GM23248 (cell line): Measurements from ENCODE around the gene TRIM38. TPM values are rescaled to one million over a fixed set of nuclear protein-coding genes. Genes with fewer than 3 reads are reported as not detected.
"Not testable (repeated sequence)": the region's sequence is repeated elsewhere in the genome, so short reads cannot be mapped to it uniquely, and the experiment has no call there.

ENCODE experiments used
- DNase-seq: peaks from one replicate; pipeline ENCODE4 v3.0.0-alpha.2; 2015
- H2AFZ ChIP-seq: fragments of 200-600 bp; sonication (generic); 2 replicates; pipeline ENCODE4 v1.6.1; 2016; ENCODE audit warnings: antibody characterized with exemption
- H3F3A ChIP-seq: fragments of 200-600 bp; sonication (generic); 2 replicates; pipeline ENCODE4 v1.6.1; 2016; ENCODE audit warnings: mild to moderate bottlenecking, antibody characterized with exemption, mixed run types; ENCODE audit not compliant: insufficient read depth
- H3K27ac ChIP-seq: fragments of 200-600 bp; sonication (generic); 2 replicates; pipeline ENCODE4 v1.5.1; 2016; ENCODE audit warnings: mild to moderate bottlenecking
- H3K27me3 ChIP-seq: fragments of 200-600 bp; sonication (generic); replicated peaks from 2 replicates; pipeline ENCODE4 v1.6.1; 2016; ENCODE audit warnings: mild to moderate bottlenecking; ENCODE audit not compliant: insufficient read depth
- H3K36me3 ChIP-seq: fragments of 200-600 bp; sonication (generic); 2 replicates; pipeline ENCODE4 v1.6.1; 2016; ENCODE audit warnings: low read depth, mild to moderate bottlenecking
- H3K4me1 ChIP-seq: fragments of 200-600 bp; sonication (generic); 2 replicates; pipeline ENCODE4 v1.6.1; 2016; ENCODE audit warnings: mild to moderate bottlenecking; ENCODE audit not compliant: insufficient read depth
- H3K4me2 ChIP-seq: fragments of 200-600 bp; sonication (generic); one replicate; pipeline ENCODE4 v1.6.1; 2016; ENCODE audit warnings: mild to moderate bottlenecking; ENCODE audit not compliant: unreplicated experiment
- H3K4me3 ChIP-seq: fragments of 200-600 bp; sonication (generic); 2 replicates; pipeline ENCODE4 v1.5.1; 2016; ENCODE audit warnings: mild to moderate bottlenecking
- H3K79me2 ChIP-seq: fragments of 200-600 bp; sonication (generic); 2 replicates; pipeline ENCODE4 v1.6.1; 2016; ENCODE audit warnings: mild to moderate bottlenecking; ENCODE audit not compliant: insufficient read depth
- H3K9ac ChIP-seq: fragments of 200-600 bp; sonication (generic); 2 replicates; pipeline ENCODE4 v1.6.1; 2016; ENCODE audit warnings: mild to moderate bottlenecking
- H3K9me2 ChIP-seq: fragments of 200-600 bp; sonication (generic); 2 replicates; pipeline ENCODE4 v1.6.1; 2016; ENCODE audit warnings: mixed run types, mild to moderate bottlenecking, moderate library complexity; ENCODE audit not compliant: insufficient read depth
- H3K9me3 ChIP-seq: fragments of 200-600 bp; sonication (generic); one replicate; pipeline ENCODE4 v1.6.1; 2017; ENCODE audit warnings: low read depth
- H4K20me1 ChIP-seq: fragments of 200-600 bp; sonication (generic); 2 replicates; pipeline ENCODE4 v1.6.0; 2016; ENCODE audit not compliant: insufficient read depth
- EZH2 ChIP-seq: fragments of 200-600 bp; sonication (generic); IDR thresholded peaks from 2 replicates; pipeline ENCODE4 v1.6.1; 2018; ENCODE audit warnings: antibody characterized with exemption, mild to moderate bottlenecking; ENCODE audit not compliant: insufficient read depth, poor library complexity, severe bottlenecking
- EZH2phosphoT487 ChIP-seq: fragments of 200-600 bp; sonication (generic); IDR thresholded peaks from 2 replicates; pipeline ENCODE4 v1.6.1; 2018; ENCODE audit warnings: antibody characterized with exemption, moderate library complexity, mild to moderate bottlenecking, low read depth; ENCODE audit not compliant: insufficient read depth
- WGBS, 2 experiments: methylation state at CpG; one replicate each; pipeline ENCODE4 v1.1.6; 2015 to 2017; ENCODE audit warnings: low lambda C conversion rate in 2 of 2, low coverage in 1 of 2; ENCODE audit errors: missing lambda C conversion rate in 2 of 2; 5-methylcytosine and 5-hydroxymethylcytosine counted together
- in situ Hi-C: fragments of 300-500 bp; cut with MboI; formaldehyde crosslinking; loops from 2 replicates; pipeline ENCODE4 v1.15.0; 2020
- polyA plus RNA-seq: library from polyadenylated mRNA; unstranded; fragments of >200 nt; fragmentation: Nextera tagmentation; extraction: Ambion mirVana; gene quantifications from 2 replicates; pipeline ENCODE4 v1.2.1, GENCODE V29; 2016
- total RNA-seq: library from RNA; depleted of rRNA; stranded (reverse); fragments of >200 nt; shearing (Covaris generic); gene quantifications from 2 replicates; pipeline ENCODE4 v1.2.3, GENCODE V29; 2014

Gene TRIM38
- total and polyA plus RNA-seq, 2 experiments from 2014 or later, result 7.3 to 7.6 TPM

- Histone ChIP-seq H3K9me3 (no peaks in the 10 kb centered on the region), H3K79me2 (no peaks in the 10 kb centered on the region), H3K4me2 (no peak overlapping the region), H2AFZ (no peak overlapping the region), H3K4me3 (no peak overlapping the region), H3K9me2 (no peaks in the 10 kb centered on the region), H3K27me3 (no peaks in the 10 kb centered on the region), H3F3A (no peaks in the 10 kb centered on the region), H4K20me1 (no peaks in the 10 kb centered on the region), H3K27ac (no peak overlapping the region), H3K4me1 (no peaks in the 10 kb centered on the region), H3K36me3 (no peaks in the 10 kb centered on the region), H3K9ac (no peak overlapping the region)
- TF ChIP-seq EZH2, result no peak
- TF ChIP-seq EZH2phosphoT487, result no peak
- DNase-seq, result peak; percentile 54
- in situ Hi-C loops, result no loop called here
- WGBS, 2 experiments, result 7 to 10% methylated on average over 3 of the region's 3 CpGs
Observed at GRCh38 chr6:25942561-25943147, 19.9 kb upstream of the TRIM38 start.

GRCh38 chr6:25943887-25944286 is 18.7 kb upstream of the TRIM38 start:
- no peak overlapping the region for H3K4me3 ChIP-seq

DNA sequence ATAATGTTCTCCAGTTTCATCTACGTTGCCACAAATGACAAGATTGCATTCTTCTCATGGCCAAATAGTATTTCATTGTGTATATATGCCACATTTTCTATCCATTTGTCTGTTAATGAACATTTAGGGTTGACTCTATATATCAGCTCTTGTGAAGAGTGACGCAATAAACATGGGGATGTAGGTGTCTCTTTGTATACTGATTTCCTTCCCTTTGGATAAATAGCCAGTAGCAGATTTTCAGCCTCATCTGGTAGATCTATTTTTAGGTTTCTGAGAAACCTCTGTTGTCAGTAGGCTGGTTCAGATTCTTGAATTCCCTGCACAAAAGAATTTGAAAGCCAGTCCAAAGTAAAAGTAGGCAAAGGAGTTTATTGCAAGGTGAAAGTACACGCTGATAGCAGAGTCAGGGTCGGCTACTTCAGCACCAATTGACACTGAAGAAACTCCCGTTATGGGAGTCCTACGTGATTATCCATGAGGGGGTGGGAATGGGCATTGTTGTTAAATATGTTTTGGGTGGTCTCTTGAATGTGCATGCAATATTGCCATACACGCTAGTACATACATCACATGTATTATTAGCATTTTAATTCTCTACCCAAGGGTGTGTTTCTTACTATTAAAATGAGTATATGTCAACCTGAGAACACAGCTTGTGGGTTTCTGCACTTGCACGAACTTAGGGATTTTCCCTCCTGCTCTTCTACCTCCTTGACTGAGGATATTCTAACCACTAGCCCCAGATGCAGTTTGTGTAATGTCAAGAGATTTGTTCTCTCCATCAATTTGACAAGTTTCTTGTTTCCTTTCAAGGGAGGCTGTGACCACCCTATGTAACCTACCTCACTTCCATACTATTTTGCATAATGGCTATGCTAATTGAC is 17.7 kb upstream of the TRIM38 start:
- no peaks in the 10 kb centered on the region for H3K9me3 ChIP-seq
- H4K20me1 ChIP-seq, result no peaks in the 10 kb centered on the region
- no peaks in the 10 kb centered on the region for H3K4me1 ChIP-seq
- H3K36me3 ChIP-seq, result no peaks in the 10 kb centered on the region
- no peaks in the 10 kb centered on the region for H3K9me2 ChIP-seq
- H3K9ac ChIP-seq, result no peak overlapping the region
- H3K79me2 ChIP-seq, result no peaks in the 10 kb centered on the region
- no peak overlapping the region for H3K4me2 ChIP-seq
- in situ Hi-C loops, result no loop called here
- no peak overlapping the region for H2AFZ ChIP-seq
- TF ChIP-seq EZH2phosphoT487, result no peak
- no peak for TF ChIP-seq EZH2
- no peak overlapping the region for H3K4me3 ChIP-seq
- H3F3A ChIP-seq, result no peaks in the 10 kb centered on the region
- 61 to 63% methylated on average over 8 of the region's 8 CpGs for WGBS, 2 experiments
- no peak for DNase-seq
- H3K27me3 ChIP-seq, result no peaks in the 10 kb centered on the region
- H3K27ac ChIP-seq, result no peak overlapping the region

More at GRCh38 chr6:25943887-25944286, 18.7 kb upstream of the TRIM38 start:
- Histone ChIP-seq H2AFZ (no peak overlapping the region), H3K9me3 (no peaks in the 10 kb centered on the region), H3K9ac (no peak overlapping the region), H3K36me3 (no peaks in the 10 kb centered on the region), H3F3A (no peaks in the 10 kb centered on the region), H3K27ac (no peak overlapping the region), H3K27me3 (no peaks in the 10 kb centered on the region), H3K9me2 (no peaks in the 10 kb centered on the region), H3K4me2 (no peak overlapping the region), H3K79me2 (no peaks in the 10 kb centered on the region), H3K4me1 (no peaks in the 10 kb centered on the region), H4K20me1 (no peaks in the 10 kb centered on the region)
- no peak for TF ChIP-seq EZH2
- TF ChIP-seq EZH2phosphoT487, result no peak
- WGBS, 2 experiments, result 39 to 57% methylated on average over 1 of the region's 1 CpG
- DNase-seq, result no peak
- in situ Hi-C loops, result no loop called here

DNA sequence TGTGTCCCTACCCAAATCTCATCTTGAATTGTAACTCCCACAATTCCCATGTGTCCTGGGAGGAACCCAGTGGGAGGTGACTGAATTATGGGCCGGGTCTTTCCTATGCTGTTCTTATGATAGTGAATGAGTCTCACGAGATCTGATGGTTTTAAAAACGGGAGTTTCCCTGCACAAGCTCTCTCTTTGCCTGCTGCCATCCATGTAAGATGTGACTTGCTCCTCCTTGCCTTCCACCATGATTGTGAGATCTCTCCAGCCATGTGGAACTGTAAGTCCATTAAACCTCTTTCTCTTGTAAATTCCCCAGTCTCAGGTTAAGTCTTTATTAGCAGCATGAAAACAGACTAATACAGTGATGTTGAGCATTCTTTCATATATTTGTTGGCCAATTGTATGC is 16.9 kb upstream of the TRIM38 start:
- H3K36me3 ChIP-seq, H3K4me2 ChIP-seq, in situ Hi-C loops, H4K20me1 ChIP-seq, H3K27me3 ChIP-seq, H3K9me2 ChIP-seq, DNase-seq, H3K9ac ChIP-seq, H3F3A ChIP-seq, H3K4me3 ChIP-seq, H2AFZ ChIP-seq, H3K4me1 ChIP-seq, H3K79me2 ChIP-seq, H3K9me3 ChIP-seq, H3K27ac ChIP-seq: not testable (repeated sequence)
- 51 to 75% methylated on average over 3 of the region's 3 CpGs for WGBS, 2 experiments

DNA sequence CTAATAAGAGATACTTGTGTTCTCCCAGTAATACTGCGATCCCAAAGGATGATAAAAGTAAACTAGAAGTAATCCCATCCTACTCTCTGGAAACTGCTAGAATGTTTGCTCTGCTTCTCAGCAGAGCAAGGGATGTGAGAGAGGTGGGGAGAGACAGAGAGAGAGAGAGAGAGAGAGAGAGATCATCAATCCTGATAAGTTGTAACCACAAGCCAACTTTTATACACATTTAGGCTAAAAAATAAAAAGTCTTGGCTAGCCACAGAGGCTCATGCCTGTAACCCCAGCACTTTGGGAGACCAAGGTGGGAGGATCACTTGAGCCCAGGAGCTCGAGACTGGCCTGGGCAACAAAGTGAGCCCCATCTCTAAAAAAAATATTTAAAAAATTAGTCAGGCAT is 16.0 kb upstream of the TRIM38 start:
- Histone ChIP-seq H2AFZ (no peak overlapping the region), H3K9ac (no peak overlapping the region), H3K4me2 (no peak overlapping the region), H3K4me3 (no peak overlapping the region), H3F3A (no peaks in the 10 kb centered on the region), H3K36me3 (no peaks in the 10 kb centered on the region), H3K9me3 (no peaks in the 10 kb centered on the region), H4K20me1 (no peaks in the 10 kb centered on the region), H3K79me2 (no peaks in the 10 kb centered on the region), H3K4me1 (no peaks in the 10 kb centered on the region), H3K27me3 (no peaks in the 10 kb centered on the region), H3K27ac (no peak overlapping the region), H3K9me2 (no peaks in the 10 kb centered on the region)
- in situ Hi-C loops, result no loop called here
- DNase-seq, result no peak
- WGBS, 2 experiments, result 68 to 86% methylated on average over 2 of the region's 2 CpGs
- TF ChIP-seq EZH2phosphoT487 (no peak), EZH2 (no peak)

DNA sequence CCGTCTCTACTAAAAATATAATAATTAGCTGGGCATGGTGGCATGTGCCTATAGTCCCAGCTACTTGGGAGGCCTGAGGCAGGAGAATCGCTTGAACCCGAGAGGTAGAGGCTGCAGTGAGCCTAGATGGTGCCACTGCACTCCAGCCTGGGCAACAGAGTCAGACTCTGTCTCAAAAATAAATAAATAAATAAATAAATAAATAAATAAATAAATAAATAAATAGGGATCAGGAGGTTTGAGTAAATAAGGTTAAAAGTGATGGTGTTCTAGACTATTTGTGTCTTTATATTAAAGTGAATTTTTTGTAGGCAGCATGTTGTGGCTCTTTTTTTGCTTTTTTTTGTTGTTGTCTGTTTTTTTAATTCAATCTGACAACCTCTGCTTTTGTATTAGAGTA is 15.1 kb upstream of the TRIM38 start:
- H3F3A ChIP-seq, H3K27me3 ChIP-seq, H3K4me2 ChIP-seq, H3K4me3 ChIP-seq, DNase-seq, H3K9ac ChIP-seq, H3K4me1 ChIP-seq, H3K27ac ChIP-seq, H3K9me3 ChIP-seq, H3K9me2 ChIP-seq, H2AFZ ChIP-seq, H3K79me2 ChIP-seq, H4K20me1 ChIP-seq, in situ Hi-C loops, H3K36me3 ChIP-seq: not testable (repeated sequence)
- WGBS, 2 experiments, result 68 to 71% methylated on average over 3 of the region's 3 CpGs
